HepG2 (cell line): ENCODE measurements around the gene PHF5A. TPM values are rescaled to one million over a fixed set of nuclear protein-coding genes. Genes with fewer than 3 reads are reported as not detected.

ENCODE experiments used
- AKAP8 ChIP-seq: sonication (generic); formaldehyde crosslinking; IDR thresholded peaks from 2 replicates; pipeline ENCODE4 v1.5.1; 2020; ENCODE audit warnings: mild to moderate bottlenecking, missing genetic modification reagents
- ASH2L ChIP-seq: fragments of 300-600, 200-600 bp; sonication (generic); IDR thresholded peaks from 2 replicates; pipeline ENCODE4 v1.7.0; 2017; ENCODE audit warnings: low read depth, mild to moderate bottlenecking, moderate library complexity, mixed read lengths, low read length; ENCODE audit not compliant: insufficient read length
- ATF1 ChIP-seq: IDR thresholded peaks from 2 replicates; pipeline ENCODE4 v1.6.1; 2016; ENCODE audit warnings: mild to moderate bottlenecking, control low read depth
- CBX2 ChIP-seq, 2 experiments: fragments of 200-600 bp in 1 of 2; sonication (generic); formaldehyde crosslinking in 1 of 2; IDR thresholded peaks; 2 replicates each; pipeline versions ENCODE4 v1.7.0 to v1.8.1; 2018 to 2022; ENCODE audit warnings: low read depth in 2 of 2, low read length in 1 of 2, mild to moderate bottlenecking in 1 of 2, missing genetic modification reagents in 1 of 2
- CHD4 ChIP-seq: fragments of 200-600 bp; sonication (generic); IDR thresholded peaks from 2 replicates; pipeline ENCODE4 v1.7.0; 2017; ENCODE audit warnings: mild to moderate bottlenecking, low read length, borderline replicate concordance
- FOSL2 ChIP-seq: sonication (generic); formaldehyde crosslinking; IDR thresholded peaks from 2 replicates; pipeline ENCODE4 v1.4.0; 2020; ENCODE audit warnings: missing genetic modification reagents
- FOXP4 ChIP-seq: sonication (generic); formaldehyde crosslinking; IDR thresholded peaks from 2 replicates; pipeline ENCODE4 v1.4.0; 2020; ENCODE audit warnings: missing genetic modification reagents
- HNF4A ChIP-seq: sonication (generic); formaldehyde crosslinking; IDR thresholded peaks from 2 replicates; pipeline ENCODE4 v1.4.0; 2020; ENCODE audit warnings: missing genetic modification reagents
- KDM4B ChIP-seq: sonication (generic); formaldehyde crosslinking; IDR thresholded peaks from 2 replicates; pipeline ENCODE4 v1.4.0; 2020; ENCODE audit warnings: missing genetic modification reagents
- RBFOX2 ChIP-seq: fragments of 200-400 bp; formaldehyde crosslinking; IDR thresholded peaks from 2 replicates; pipeline ENCODE4 v1.6.1; 2017; ENCODE audit warnings: low read depth, mild to moderate bottlenecking, low read length
- SKI ChIP-seq: fragments of 450-650 bp; IDR thresholded peaks from one replicate; pipeline ENCODE4 v1.6.1; 2018; ENCODE audit warnings: mild to moderate bottlenecking; ENCODE audit not compliant: partially characterized antibody
- SP1 ChIP-seq, 2 experiments: fragments of 450-650 bp in 1 of 2; sonication (generic) in 1 of 2; formaldehyde crosslinking in 1 of 2; IDR thresholded peaks; 2 replicates each; pipeline versions ENCODE4 v1.4.0 to v1.6.1; 2016 to 2020; ENCODE audit warnings: missing genetic modification reagents in 1 of 2
- TIGD3 ChIP-seq: sonication (generic); formaldehyde crosslinking; IDR thresholded peaks from 2 replicates; pipeline ENCODE4 v1.5.1; 2020; ENCODE audit warnings: mild to moderate bottlenecking, missing genetic modification reagents, borderline replicate concordance
- U2AF2 ChIP-seq: fragments of 200-400 bp; formaldehyde crosslinking; IDR thresholded peaks from 2 replicates; pipeline ENCODE4 v1.6.1; 2017; ENCODE audit warnings: low read depth, mild to moderate bottlenecking, low read length
- YY1 ChIP-seq: IDR thresholded peaks from 2 replicates; pipeline ENCODE4 v1.6.1; 2011; ENCODE audit warnings: low read length, low read depth, moderate library complexity, mild to moderate bottlenecking; ENCODE audit not compliant: insufficient read depth, insufficient replicate concordance
- ZMYM3 ChIP-seq: sonication (generic); formaldehyde crosslinking; IDR thresholded peaks from 2 replicates; pipeline ENCODE4 v1.5.1; 2020; ENCODE audit warnings: mild to moderate bottlenecking, missing genetic modification reagents
- ZNF207 ChIP-seq: fragments of 450-650 bp; IDR thresholded peaks from 2 replicates; pipeline ENCODE4 v1.6.1; 2016; ENCODE audit warnings: antibody characterized with exemption, borderline replicate concordance
- ZNF263 ChIP-seq: sonication (generic); formaldehyde crosslinking; IDR thresholded peaks from 2 replicates; pipeline ENCODE4 v1.4.0; 2020; ENCODE audit warnings: missing genetic modification reagents
- ZNF274 ChIP-seq: sonication (generic); formaldehyde crosslinking; IDR thresholded peaks from 2 replicates; pipeline ENCODE4 v1.5.1; 2020; ENCODE audit warnings: mild to moderate bottlenecking, missing genetic modification reagents
- ZNF317 ChIP-seq: sonication (generic); formaldehyde crosslinking; IDR thresholded peaks from 2 replicates; pipeline ENCODE4 v1.5.0; 2020; ENCODE audit warnings: mild to moderate bottlenecking, missing genetic modification reagents
- ZNF367 ChIP-seq: sonication (generic); formaldehyde crosslinking; IDR thresholded peaks from 2 replicates; pipeline ENCODE4 v1.4.0; 2020; ENCODE audit warnings: missing genetic modification reagents, borderline replicate concordance
- ZNF570 ChIP-seq: sonication (generic); formaldehyde crosslinking; IDR thresholded peaks from 2 replicates; pipeline ENCODE4 v1.4.0; 2020; ENCODE audit warnings: mild to moderate bottlenecking, missing genetic modification reagents, borderline replicate concordance
- ZNF674 ChIP-seq: sonication (generic); formaldehyde crosslinking; IDR thresholded peaks from 2 replicates; pipeline ENCODE4 v1.5.0; 2020; ENCODE audit warnings: low read depth, mild to moderate bottlenecking, missing genetic modification reagents
- ZNF720 ChIP-seq: sonication (generic); formaldehyde crosslinking; IDR thresholded peaks from 2 replicates; pipeline ENCODE4 v1.4.0; 2020; ENCODE audit warnings: missing genetic modification reagents
- polyA plus RNA-seq, 8 experiments: library from polyadenylated mRNA; depleted of rRNA in 3 of 8; stranded (reverse) in 7 of 8; unstranded in 1 of 8; fragments of >200 nt; fragmentation: Illumina TruSeq in 4 of 8; extraction: Trizol in 4 of 8; gene quantifications; 2 replicates each; pipeline versions ENCODE4 v1.2.1 to v1.2.3, GENCODE V29; 2011 to 2016; ENCODE audit warnings: low read depth in 4 of 8, missing spikeins in 1 of 8, mixed read lengths in 1 of 8; ENCODE audit not compliant: insufficient read depth in 1 of 8
- total RNA-seq, 5 experiments: library from RNA; depleted of rRNA; stranded (reverse); fragments of >200 nt; fragmentation: Illumina TruSeq; extraction: Trizol; gene quantifications; 2 replicates each; pipeline ENCODE4 v1.2.3, GENCODE V29; 2016; ENCODE audit warnings: low read depth in 1 of 5
- TF ChIP-seq, protein P1 (sequence below), 2 experiments: sonication (generic) in 1 of 2; formaldehyde crosslinking in 1 of 2; IDR thresholded peaks; 2 replicates each; pipeline versions ENCODE4 v1.4.0 to v1.6.1; 2018 to 2020; ENCODE audit warnings: missing genetic modification reagents in 2 of 2, borderline replicate concordance in 1 of 2, low read depth in 1 of 2, mild to moderate bottlenecking in 1 of 2, missing biosample characterization in 1 of 2

Gene PHF5A
- total and polyA plus RNA-seq, 2 of the 13 experiments (the other 11 are each of a cell fraction or from before 2014, with no cell fraction given): 56.6 to 105 TPM

- no peak for TF ChIP-seq FOXP4 (CRISPR knock-in tag)
- peak; percentile 6; the same call in 1 of the 2 replicates for TF ChIP-seq FOSL2 (CRISPR knock-in tag)
- TF ChIP-seq HNF4A: no peak
- no peak for TF ChIP-seq ZNF720 (CRISPR knock-in tag)
- no peak for TF ChIP-seq ZNF263 (CRISPR knock-in tag)
- TF ChIP-seq ZNF570 (CRISPR knock-in tag): no peak
- TF ChIP-seq AKAP8: peak; percentile 61; the same call in 1 of the 2 replicates
- TF ChIP-seq SP1 (IDR thresholded peaks at IDR 0.05): no peak
- TF ChIP-seq SP1 (CRISPR knock-in tag; IDR thresholded peaks at IDR 0.05): peak; percentile 25; the same call in 1 of the 2 replicates
- TF ChIP-seq CHD4: no peak
- TF ChIP-seq CBX2 (IDR thresholded peaks at IDR 0.05; ENCODE audit: low read depth, low read length): no peak
- no peak for TF ChIP-seq CBX2 (CRISPR knock-in tag; IDR thresholded peaks at IDR 0.05; ENCODE audit: low read depth)
- peak; percentile 16 for TF ChIP-seq YY1
- TF ChIP-seq TIGD3 (CRISPR knock-in tag): 0 out of 2 replicates have a peak, but pooled peaks have one; percentile 28
- TF ChIP-seq ATF1 (CRISPR knock-in tag): peak; percentile 63
- TF ChIP-seq U2AF2: no peak
- TF ChIP-seq ZNF207: no peak
- no peak for TF ChIP-seq ZNF274 (CRISPR knock-in tag)
- TF ChIP-seq ZMYM3 (CRISPR knock-in tag): no peak
- TF ChIP-seq KDM4B (CRISPR knock-in tag): no peak
- peak; percentile 74; the same call in 1 of the 2 replicates for TF ChIP-seq RBFOX2
- TF ChIP-seq, protein P1, sequence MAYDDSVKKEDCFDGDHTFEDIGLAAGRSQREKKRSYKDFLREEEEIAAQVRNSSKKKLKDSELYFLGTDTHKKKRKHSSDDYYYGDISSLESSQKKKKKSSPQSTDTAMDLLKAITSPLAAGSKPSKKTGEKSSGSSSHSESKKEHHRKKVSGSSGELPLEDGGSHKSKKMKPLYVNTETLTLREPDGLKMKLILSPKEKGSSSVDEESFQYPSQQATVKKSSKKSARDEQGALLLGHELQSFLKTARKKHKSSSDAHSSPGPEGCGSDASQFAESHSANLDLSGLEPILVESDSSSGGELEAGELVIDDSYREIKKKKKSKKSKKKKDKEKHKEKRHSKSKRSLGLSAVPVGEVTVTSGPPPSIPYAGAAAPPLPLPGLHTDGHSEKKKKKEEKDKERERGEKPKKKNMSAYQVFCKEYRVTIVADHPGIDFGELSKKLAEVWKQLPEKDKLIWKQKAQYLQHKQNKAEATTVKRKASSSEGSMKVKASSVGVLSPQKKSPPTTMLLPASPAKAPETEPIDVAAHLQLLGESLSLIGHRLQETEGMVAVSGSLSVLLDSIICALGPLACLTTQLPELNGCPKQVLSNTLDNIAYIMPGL (CRISPR knock-in tag; IDR thresholded peaks at IDR 0.05; ENCODE audit: borderline replicate concordance in 1 of 2, low read depth in 1 of 2): peak; percentile 1 to 26; a peak in 1 of 4 replicates
- peak; percentile 26 for TF ChIP-seq SKI
- no peak for TF ChIP-seq ZNF674 (CRISPR knock-in tag)
- TF ChIP-seq ZNF317 (CRISPR knock-in tag): peak; percentile 30; the same call in 1 of the 2 replicates
- TF ChIP-seq ASH2L: peak; percentile 45
- no peak for TF ChIP-seq ZNF367 (CRISPR knock-in tag)
These were observed 23.9 kb downstream of the PHF5A start (continued) for GRCh38 chr22:41444360-41445128.
